Neural cell (in vitro differentiated cells): ENCODE data around the gene FGL2. TPM values are rescaled to one million over a fixed set of nuclear protein-coding genes. Genes with fewer than 3 reads are reported as not detected.

Source experiments
- H2AFZ ChIP-seq: fragments of 200-600, 300-800 bp; sonication (generic), shearing (Covaris generic); 2 replicates; pipeline ENCODE4 v1.6.0; 2014; ENCODE audit warnings: low read depth, mild to moderate bottlenecking, antibody characterized with exemption, low read length, moderate library complexity
- H3F3A ChIP-seq: fragments of 200-600 bp; shearing (Covaris generic); 2 replicates; pipeline ENCODE4 v1.6.1; 2016; ENCODE audit warnings: mild to moderate bottlenecking, moderate library complexity, mixed read lengths, antibody characterized with exemption, low read length; ENCODE audit not compliant: insufficient read depth, poor library complexity, severe bottlenecking
- H3K27ac ChIP-seq: fragments of 200-600, 300-800 bp; sonication (generic), shearing (Covaris generic); 2 replicates; pipeline ENCODE4 v1.5.1; 2014; ENCODE audit warnings: mild to moderate bottlenecking, low read length, moderate library complexity
- H3K27me3 ChIP-seq: fragments of 300-800, 200-600 bp; sonication (generic), shearing (Covaris generic); 2 replicates; pipeline ENCODE4 v1.6.0; 2014; ENCODE audit warnings: mild to moderate bottlenecking, low read depth, low read length, moderate library complexity; ENCODE audit not compliant: insufficient read depth
- H3K36me3 ChIP-seq: fragments of 300-800, 200-600 bp; sonication (generic), shearing (Covaris generic); 2 replicates; pipeline ENCODE4 v1.5.1; 2014; ENCODE audit warnings: mild to moderate bottlenecking, antibody characterized with exemption, low read length, moderate library complexity; ENCODE audit not compliant: insufficient read depth
- H3K4me2 ChIP-seq: fragments of 300-800, 200-600 bp; sonication (generic), shearing (Covaris generic); 2 replicates; pipeline ENCODE4 v1.6.0; 2014; ENCODE audit warnings: mild to moderate bottlenecking, low read length
- H3K4me3 ChIP-seq: fragments of 300-800, 200-600 bp; sonication (generic), shearing (Covaris generic); 2 replicates; pipeline ENCODE4 v1.5.1; 2014; ENCODE audit warnings: mild to moderate bottlenecking, low read length, moderate library complexity
- H3K79me2 ChIP-seq: fragments of 200-600 bp; shearing (Covaris generic); replicated peaks from 2 replicates; pipeline ENCODE4 v1.6.0; 2014; ENCODE audit warnings: mild to moderate bottlenecking, low read length, moderate library complexity; ENCODE audit not compliant: insufficient read depth
- H3K9ac ChIP-seq: fragments of 300-800, 200-600 bp; sonication (generic), shearing (Covaris generic); 2 replicates; pipeline ENCODE4 v1.6.1; 2016; ENCODE audit warnings: mild to moderate bottlenecking, low read length, mixed read lengths
- H3K9me2 ChIP-seq: fragments of 200-600 bp; shearing (Covaris generic); 2 replicates; pipeline ENCODE4 v1.6.1; 2016; ENCODE audit warnings: mild to moderate bottlenecking, low read length, mixed read lengths; ENCODE audit not compliant: insufficient read depth
- H3K9me3 ChIP-seq: fragments of 200-600, 300-800 bp; sonication (generic), shearing (Covaris generic); 2 replicates; pipeline ENCODE4 v1.6.1; 2016; ENCODE audit warnings: mild to moderate bottlenecking, mixed run types, low read length, moderate library complexity, mixed read lengths
- H4K20me1 ChIP-seq: fragments of 200-600 bp; shearing (Covaris generic); 2 replicates; pipeline ENCODE4 v1.6.1; 2016; ENCODE audit warnings: mild to moderate bottlenecking, mixed run types; ENCODE audit not compliant: insufficient read depth
- EP300 ChIP-seq: fragments of 450-650 bp; conservative IDR thresholded peaks from 2 replicates; pipeline ENCODE4 v1.6.1; 2014; ENCODE audit warnings: antibody characterized with exemption, mild to moderate bottlenecking, moderate library complexity; ENCODE audit not compliant: poor library complexity, severe bottlenecking
- EZH2 ChIP-seq: fragments of 200-600, 300-800 bp; shearing (Covaris generic), sonication (generic); IDR thresholded peaks from 2 replicates; pipeline ENCODE4 v1.6.1; 2014; ENCODE audit warnings: antibody characterized with exemption, low read length, borderline replicate concordance, mild to moderate bottlenecking; ENCODE audit not compliant: insufficient read depth, poor library complexity, severe bottlenecking
- MXI1 ChIP-seq: fragments of 450-650 bp; conservative IDR thresholded peaks from 2 replicates; pipeline ENCODE4 v1.6.1; 2014; ENCODE audit warnings: antibody characterized with exemption, mild to moderate bottlenecking; ENCODE audit not compliant: poor library complexity, severe bottlenecking
- POLR2AphosphoS5 ChIP-seq: IDR thresholded peaks from 2 replicates; pipeline ENCODE4 v1.6.1; 2012
- RAD21 ChIP-seq: fragments of 450-650 bp; conservative IDR thresholded peaks from 2 replicates; pipeline ENCODE4 v1.6.1; 2014; ENCODE audit warnings: antibody characterized with exemption, mild to moderate bottlenecking, moderate library complexity
- SMC3 ChIP-seq: fragments of 450-650 bp; conservative IDR thresholded peaks from 2 replicates; pipeline ENCODE4 v1.6.1; 2014; ENCODE audit warnings: antibody characterized with exemption, mild to moderate bottlenecking, moderate library complexity; ENCODE audit not compliant: poor library complexity
- TAF1 ChIP-seq: IDR thresholded peaks from 2 replicates; pipeline ENCODE4 v1.6.1; 2012; ENCODE audit warnings: low read depth
- polyA plus RNA-seq: library from polyadenylated mRNA; depleted of rRNA; stranded (reverse); fragments of >200 nt; gene quantifications from 2 replicates; pipeline ENCODE4 v1.2.3, GENCODE V29; 2014
- TF ChIP-seq, protein P1 (sequence below): fragments of 450-650 bp; IDR thresholded peaks from 2 replicates; pipeline ENCODE4 v1.5.1; 2014; ENCODE audit warnings: antibody characterized with exemption, mild to moderate bottlenecking, moderate library complexity; ENCODE audit not compliant: poor library complexity, severe bottlenecking
- TF ChIP-seq, protein P2 (sequence below): IDR thresholded peaks from 2 replicates; pipeline ENCODE4 v1.6.1; 2012; ENCODE audit warnings: borderline replicate concordance

Gene FGL2
- polyA plus RNA-seq, 1 donor from 2014 or later = 0.22 TPM

DNA sequence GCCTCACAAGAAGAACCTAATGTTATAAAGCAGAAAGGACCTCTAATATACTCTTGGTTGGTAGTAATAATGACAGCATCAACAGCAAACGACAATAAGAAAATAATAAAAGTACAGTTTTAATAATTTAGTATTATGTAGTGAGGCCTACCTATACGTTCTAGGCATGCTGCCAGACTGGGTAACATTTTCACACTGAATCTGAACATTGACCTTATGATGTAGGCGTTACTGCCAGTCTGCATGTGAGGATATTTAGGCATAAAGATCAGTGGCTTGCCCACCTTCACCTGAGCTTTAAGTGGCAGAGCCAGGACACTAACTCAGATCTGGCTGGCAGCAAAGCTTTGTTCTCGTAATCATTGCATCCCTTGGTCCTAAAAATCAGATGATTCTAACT is 2.5 kb downstream of the FGL2 start:
- H3K4me2 ChIP-seq = no peak overlapping the region
- H3K36me3 ChIP-seq = no peaks in the 10 kb centered on the region
- H3K9me3 ChIP-seq = no peaks in the 10 kb centered on the region
- no peaks in the 10 kb centered on the region for H3F3A ChIP-seq
- H4K20me1 ChIP-seq = no peaks in the 10 kb centered on the region
- no peak overlapping the region for H3K4me3 ChIP-seq
- no peaks in the 10 kb centered on the region for H3K9me2 ChIP-seq
- H3K27me3 ChIP-seq = no peaks in the 10 kb centered on the region
- H2AFZ ChIP-seq = no peak overlapping the region
- H3K27ac ChIP-seq = no peak overlapping the region
- H3K9ac ChIP-seq = no peak overlapping the region
- TF ChIP-seq MXI1 (no peak), EP300 (no peak), TAF1 (no peak), SMC3 (no peak), EZH2 (no peak), RAD21 (no peak), POLR2AphosphoS5 (no peak)
- TF ChIP-seq, protein P1, sequence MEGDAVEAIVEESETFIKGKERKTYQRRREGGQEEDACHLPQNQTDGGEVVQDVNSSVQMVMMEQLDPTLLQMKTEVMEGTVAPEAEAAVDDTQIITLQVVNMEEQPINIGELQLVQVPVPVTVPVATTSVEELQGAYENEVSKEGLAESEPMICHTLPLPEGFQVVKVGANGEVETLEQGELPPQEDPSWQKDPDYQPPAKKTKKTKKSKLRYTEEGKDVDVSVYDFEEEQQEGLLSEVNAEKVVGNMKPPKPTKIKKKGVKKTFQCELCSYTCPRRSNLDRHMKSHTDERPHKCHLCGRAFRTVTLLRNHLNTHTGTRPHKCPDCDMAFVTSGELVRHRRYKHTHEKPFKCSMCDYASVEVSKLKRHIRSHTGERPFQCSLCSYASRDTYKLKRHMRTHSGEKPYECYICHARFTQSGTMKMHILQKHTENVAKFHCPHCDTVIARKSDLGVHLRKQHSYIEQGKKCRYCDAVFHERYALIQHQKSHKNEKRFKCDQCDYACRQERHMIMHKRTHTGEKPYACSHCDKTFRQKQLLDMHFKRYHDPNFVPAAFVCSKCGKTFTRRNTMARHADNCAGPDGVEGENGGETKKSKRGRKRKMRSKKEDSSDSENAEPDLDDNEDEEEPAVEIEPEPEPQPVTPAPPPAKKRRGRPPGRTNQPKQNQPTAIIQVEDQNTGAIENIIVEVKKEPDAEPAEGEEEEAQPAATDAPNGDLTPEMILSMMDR = no peak
- TF ChIP-seq, protein P2, sequence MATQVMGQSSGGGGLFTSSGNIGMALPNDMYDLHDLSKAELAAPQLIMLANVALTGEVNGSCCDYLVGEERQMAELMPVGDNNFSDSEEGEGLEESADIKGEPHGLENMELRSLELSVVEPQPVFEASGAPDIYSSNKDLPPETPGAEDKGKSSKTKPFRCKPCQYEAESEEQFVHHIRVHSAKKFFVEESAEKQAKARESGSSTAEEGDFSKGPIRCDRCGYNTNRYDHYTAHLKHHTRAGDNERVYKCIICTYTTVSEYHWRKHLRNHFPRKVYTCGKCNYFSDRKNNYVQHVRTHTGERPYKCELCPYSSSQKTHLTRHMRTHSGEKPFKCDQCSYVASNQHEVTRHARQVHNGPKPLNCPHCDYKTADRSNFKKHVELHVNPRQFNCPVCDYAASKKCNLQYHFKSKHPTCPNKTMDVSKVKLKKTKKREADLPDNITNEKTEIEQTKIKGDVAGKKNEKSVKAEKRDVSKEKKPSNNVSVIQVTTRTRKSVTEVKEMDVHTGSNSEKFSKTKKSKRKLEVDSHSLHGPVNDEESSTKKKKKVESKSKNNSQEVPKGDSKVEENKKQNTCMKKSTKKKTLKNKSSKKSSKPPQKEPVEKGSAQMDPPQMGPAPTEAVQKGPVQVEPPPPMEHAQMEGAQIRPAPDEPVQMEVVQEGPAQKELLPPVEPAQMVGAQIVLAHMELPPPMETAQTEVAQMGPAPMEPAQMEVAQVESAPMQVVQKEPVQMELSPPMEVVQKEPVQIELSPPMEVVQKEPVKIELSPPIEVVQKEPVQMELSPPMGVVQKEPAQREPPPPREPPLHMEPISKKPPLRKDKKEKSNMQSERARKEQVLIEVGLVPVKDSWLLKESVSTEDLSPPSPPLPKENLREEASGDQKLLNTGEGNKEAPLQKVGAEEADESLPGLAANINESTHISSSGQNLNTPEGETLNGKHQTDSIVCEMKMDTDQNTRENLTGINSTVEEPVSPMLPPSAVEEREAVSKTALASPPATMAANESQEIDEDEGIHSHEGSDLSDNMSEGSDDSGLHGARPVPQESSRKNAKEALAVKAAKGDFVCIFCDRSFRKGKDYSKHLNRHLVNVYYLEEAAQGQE = no peak
- H3K79me2 ChIP-seq = no peaks in the 10 kb centered on the region

DNA sequence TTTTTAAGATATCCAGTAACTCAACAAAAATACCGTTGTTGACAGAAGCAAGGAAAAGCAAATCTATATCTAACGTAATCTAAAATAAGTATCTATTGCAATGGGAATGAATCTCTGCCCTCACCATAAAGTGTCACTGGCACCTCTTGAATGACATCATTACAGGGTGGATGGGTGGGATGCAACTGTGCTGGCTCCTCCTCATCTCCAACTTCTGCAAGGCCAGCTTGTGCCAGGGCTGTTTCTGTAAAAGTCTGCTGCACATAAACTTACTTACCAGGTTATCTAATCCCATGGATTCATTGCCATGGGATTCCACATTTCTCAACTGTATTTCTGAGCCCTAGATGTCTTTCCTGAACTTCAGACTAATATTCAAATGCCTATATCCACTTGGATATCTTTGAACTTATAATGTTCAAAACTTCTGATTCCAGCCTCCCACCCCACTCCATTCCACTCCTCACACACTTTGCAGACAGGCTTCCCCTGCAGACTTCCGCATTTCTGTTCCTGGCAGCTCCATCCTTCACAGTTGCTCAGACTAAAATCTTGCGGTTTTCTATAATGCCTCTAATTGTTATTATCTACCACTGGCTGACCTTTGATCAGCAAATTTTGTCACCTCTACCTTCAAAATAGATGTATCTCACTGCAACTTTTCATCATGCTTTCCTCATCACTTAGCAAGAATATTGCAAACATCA is 10.7 kb downstream of the FGL2 start:
- Histone ChIP-seq H3K36me3 (no peaks in the 10 kb centered on the region), H3K9ac (no peak overlapping the region), H4K20me1 (no peaks in the 10 kb centered on the region), H3F3A (no peaks in the 10 kb centered on the region), H3K79me2 (no peaks in the 10 kb centered on the region), H2AFZ (no peak overlapping the region), H3K4me3 (no peak overlapping the region), H3K27ac (no peak overlapping the region), H3K9me3 (no peaks in the 10 kb centered on the region), H3K4me2 (no peak overlapping the region), H3K9me2 (no peaks in the 10 kb centered on the region), H3K27me3 (no peaks in the 10 kb centered on the region)
- TF ChIP-seq, protein P2 = no peak
- no peak for TF ChIP-seq RAD21
- TF ChIP-seq POLR2AphosphoS5 = no peak
- no peak for TF ChIP-seq TAF1
- TF ChIP-seq MXI1 = no peak
- no peak for TF ChIP-seq EP300
- TF ChIP-seq, protein P1 = no peak
- no peak for TF ChIP-seq EZH2
- no peak for TF ChIP-seq SMC3
